Stimulated activated CD8-positive, alpha-beta memory T cell treated with anti-CD3 and anti-CD28 coated beads, Interleukin-12 subunit alpha, Interleukin-12 subunit beta, amount 100 ng/mL, for 1 hour (primary cell): ENCODE measurements around the gene PCSK6.

Source experiments
- DNase-seq: peaks from one replicate; pipeline ENCODE4 v3.0.0-alpha.2; 2020; ENCODE audit warnings: low read depth

The PCSK6 gene

GRCh38 chr15:101498717-101499480, 9.4 kb upstream of the PCSK6 start:
- DNase-seq: no peak

GRCh38 chr15:101498076-101498716, 8.7 kb upstream of the PCSK6 start:
- DNase-seq: no peak

DNA sequence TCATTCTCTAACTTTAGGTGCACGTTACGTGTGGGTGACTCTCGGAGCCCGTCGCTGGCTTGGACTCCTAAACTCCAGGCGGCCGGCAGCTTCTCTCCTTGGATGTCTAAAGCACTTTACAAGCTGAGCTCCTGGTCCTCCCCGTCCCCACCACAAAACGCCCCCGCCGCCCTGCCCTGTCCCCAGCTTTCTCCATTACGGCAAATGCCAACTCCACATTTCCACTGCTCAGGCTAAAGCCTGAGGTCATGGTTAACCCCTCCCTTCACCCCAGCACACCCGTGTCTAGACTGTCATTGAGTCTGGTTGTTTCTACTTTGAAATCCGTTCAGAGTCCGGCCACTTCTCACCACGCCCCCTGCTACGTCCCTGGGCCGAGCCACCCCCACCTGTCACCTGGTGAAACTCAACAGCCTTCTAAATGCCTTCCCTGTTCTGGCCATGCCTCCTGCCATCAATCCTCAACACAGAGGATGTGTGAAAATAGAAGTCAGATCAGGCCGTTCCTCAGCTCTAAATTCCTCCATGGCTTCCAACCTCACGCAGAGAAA, 8.1 kb upstream of the PCSK6 start:
- no peak for DNase-seq

DNA sequence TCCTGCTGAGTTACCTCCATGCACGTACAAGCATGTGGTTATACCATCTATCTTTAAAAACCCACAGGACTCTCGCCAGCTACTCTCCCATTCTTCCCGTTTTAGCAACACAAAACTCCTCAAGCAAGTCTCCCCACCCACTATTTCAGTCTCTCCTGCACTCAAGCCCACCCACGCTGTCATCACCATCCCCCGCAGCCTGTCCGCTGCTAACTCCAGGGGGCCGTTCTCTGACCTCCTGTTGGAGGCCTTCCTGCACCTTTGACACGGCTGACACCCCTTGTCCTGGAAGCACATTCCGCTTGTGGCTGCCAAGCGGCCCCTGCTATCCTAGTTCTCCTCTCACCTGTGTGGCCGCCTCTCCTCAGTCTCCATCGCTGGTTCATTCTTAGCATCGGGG, 7.5 kb upstream of the PCSK6 start:
- no peak for DNase-seq

DNA sequence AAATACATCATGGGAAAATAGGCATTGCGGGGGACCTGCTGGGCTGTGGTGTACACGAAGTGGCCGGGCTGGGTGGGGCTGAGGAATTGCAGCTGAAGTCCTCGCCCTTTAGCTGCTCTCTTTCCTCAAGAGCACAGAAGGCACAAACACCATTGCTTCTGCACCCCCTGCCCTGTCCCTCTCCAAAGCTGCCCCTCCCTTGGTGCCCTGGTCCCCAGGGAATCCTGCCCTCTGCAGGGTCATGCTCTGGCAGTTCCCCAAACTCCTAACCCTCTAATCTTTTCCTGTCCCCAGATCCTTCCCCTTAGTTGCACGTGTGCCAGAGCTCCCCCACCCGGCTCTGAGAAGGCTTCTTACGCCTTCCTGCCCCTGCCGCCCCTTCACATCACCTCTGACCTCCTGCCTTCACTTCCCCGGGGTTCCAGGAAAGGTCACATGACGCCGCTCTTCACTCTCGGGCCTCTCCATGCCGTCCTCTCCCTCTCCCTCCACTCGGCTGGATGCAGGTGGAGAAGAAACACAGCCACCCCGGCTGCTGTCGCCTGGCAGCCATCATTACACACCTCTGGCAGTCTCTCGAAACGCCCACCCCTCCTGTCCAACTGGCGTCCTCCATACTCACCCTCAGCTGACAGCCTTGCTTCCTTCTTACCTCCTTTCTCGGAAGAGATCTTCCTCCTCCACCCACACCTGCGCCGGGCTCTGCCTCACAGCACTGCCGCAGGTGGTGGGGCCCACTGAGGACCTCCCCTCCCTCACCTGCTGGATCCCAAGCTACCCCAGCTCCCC, 6.9 kb upstream of the PCSK6 start:
- no peak for DNase-seq

DNA sequence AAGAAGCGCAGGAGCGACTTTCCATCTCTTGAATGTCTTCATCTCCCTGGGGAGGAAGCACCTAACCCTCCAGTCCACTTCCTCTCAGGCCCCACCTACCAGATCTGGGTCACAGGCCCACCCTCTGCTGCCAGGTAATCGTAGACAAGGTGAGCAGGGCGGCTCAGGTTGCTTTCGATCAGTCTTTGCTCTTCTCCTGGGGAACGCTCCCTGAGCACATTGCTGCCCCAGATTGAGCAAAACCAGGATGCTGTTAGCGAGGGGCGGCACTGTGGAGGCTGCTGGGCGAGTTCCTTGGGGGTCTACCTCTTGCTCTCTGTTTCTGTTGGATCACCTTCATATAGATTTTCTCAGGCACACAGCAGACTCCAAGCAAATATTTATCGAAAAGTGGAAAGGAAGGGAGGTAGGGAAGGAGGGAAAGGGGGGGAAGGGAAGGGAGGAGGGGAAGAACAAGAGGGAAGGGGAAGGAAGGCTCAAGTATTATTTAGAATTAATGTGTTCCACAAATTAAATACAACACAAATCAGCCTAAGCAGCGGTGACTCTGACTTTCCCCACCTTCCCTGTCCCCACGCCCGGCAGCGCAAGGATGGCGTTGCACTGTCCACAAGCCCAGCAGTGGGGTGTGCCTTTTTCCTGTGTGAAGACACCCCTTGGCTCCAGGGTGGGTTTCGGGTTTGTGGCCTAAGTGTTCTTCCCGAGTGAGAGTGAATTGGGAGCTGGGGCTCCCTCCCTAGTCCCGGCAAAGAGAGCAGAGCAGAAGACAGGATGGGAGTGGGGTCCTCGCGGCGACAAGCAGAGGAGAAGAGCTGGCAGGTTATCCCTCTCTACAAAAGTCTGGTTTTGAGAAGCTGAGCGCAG, 6.1 kb upstream of the PCSK6 start:
- DNase-seq: no peak

DNA sequence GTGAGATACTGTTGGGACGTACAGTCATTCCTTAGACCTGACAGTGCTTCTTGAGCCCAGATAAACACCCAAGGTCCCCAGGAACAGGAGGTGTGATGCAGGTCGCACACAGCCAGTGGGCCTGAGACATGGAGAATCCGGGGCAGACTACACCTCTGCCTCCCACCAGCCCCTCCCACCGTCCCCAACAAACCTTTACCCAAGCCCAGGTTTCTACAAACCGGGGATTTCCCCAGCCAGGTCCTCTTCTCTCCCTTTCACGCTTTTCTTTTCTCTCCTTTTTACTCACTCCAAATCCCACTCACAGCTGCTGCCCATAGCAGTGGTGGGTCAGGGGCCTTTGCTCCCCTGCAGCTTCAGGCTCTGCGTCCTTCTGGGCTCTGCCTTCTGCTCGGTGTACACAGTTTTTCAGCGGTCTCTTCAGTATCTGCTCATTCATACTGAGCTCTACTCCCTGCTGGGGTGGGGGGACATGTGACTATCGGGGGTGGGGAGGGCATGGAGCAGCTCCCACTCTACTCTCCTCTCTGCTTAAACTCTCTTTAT, 4.8 kb upstream of the PCSK6 start:
- no peak for DNase-seq

- DNase-seq: no peak
Observed at GRCh38 chr15:101492766-101493692, 3.5 kb upstream of the PCSK6 start.

GRCh38 chr15:101491734-101492640, 2.5 kb upstream of the PCSK6 start:
- no peak for DNase-seq

DNA sequence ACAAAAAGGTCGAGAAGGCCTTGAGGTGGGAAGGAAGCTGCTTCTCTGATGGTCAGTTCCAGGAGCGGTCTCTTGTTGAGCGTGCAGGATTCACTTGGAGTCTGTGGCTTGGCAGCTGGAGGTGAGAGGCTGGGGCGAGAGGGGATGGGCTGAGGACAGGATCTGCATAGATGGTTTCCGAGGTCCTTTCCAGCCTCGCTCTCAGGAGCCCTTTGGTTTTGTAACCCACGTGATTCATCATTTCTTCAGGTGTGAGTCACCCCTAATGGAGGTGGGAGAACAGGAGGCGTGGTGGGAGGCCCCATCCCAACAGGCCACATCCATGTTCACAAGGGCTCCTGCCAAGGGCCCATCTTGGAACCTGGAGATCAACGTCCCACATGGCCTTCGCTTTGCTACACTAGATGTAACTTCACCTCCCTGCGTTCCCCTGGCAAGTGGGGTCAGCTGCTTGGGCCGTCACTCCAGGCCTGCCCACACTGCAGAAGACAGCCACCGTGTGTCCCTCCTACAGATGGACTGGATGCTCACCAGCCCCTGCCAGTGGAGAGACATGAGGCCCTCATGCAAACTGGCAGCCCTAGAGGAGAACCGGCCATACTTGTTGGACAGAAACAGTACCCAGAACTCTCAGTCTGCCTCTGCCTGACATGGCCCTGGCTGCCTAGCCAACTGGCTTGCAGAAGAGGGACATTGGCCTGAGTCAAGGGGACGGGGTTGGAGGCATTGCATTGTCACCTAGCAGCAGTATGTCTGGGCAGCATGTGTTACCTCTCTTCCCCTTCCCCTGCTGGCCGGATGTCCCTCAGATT, 1.6 kb upstream of the PCSK6 start:
- no peak for DNase-seq

DNA sequence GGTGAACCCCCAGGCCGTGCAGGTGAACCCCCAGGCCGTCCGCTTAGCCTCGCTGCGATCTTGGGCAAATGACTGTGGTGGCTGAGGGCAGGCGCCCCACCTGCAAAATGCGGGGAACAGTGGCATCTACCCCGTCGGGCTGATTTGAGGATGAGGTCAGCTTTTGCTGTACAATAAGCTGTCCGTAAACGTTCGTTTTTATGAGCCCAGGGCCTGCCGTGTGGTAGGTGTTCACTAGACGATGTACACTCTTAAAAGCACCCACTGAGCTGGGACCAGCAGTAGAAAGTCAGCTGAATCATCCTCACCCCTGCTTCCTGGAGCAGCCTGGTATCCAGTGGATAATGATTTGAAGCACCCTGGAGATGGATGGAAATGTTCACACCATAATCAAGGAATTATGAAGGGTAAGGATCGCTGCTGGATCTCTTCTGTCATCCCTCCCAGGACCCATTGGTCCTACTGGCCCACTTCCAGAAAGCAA, 943 bp upstream of the PCSK6 start:
- no peak for DNase-seq

GRCh38 chr15:101489237-101489598, 289 bp downstream of the PCSK6 start:
- DNase-seq: no peak

GRCh38 chr15:101488300-101489164, 975 bp downstream of the PCSK6 start:
- DNase-seq: no peak

DNA sequence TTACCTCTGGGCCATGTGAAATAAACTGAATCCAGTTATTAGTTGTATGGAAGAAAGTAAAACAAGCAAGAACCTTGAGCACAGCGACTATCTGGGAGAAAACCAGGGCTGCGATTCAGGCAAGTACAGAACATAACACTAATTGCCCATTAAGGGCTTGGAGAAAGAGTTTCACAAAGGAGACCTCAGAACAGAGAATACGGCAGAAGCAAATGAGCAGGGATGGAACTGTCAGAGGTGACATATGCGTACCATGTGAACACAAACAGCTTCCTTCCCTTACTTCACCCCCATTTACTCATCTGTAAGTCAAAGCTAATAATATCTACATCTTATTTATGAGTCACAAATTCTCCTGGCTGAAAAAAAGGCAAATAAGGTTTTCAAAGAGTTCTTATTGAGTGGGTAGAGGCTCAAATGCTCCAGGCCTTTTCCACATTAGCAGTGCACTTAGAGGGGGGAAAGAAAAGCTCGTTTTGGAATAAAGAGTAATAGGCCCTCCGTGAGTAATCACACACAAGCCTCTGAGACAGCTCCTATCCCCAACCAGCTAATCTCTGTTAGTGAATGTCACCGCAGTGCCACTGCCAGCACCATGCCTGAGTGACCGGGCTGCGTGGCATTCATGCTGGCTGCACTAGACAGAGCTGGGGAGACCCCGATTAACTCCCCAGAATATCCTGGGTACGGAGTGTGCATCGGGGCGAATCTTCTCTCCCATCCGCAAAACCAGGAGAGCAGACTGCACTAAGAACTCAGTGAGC, 2.6 kb downstream of the PCSK6 start:
- DNase-seq: no peak

DNA sequence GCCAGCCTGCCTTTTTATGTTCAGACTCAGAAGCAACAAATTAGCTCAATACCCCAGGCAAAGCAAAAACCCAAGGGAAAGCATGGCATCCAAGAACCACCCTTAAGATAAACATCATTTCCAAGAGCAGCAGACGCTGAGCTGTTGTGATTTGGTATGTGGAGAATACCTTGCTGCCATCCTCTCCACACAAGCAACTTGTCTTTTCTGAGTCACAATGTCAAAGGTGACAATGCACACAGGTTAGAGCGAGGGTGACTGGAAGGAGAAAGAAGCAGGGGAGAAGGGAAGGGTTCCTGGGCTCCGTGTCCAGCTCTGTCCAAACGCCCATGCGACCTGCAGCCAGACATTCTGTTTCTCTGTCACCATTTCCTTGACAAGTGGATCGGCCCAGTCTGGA, 6.0 kb downstream of the PCSK6 start:
- DNase-seq: no peak

GRCh38 chr15:101482526-101483371, 6.8 kb downstream of the PCSK6 start:
- DNase-seq: no peak
